CD4-positive, alpha-beta T cell treated with Interleukin-12 subunit alpha and Interleukin-12 subunit beta, for 1 hour (primary cell): ENCODE measurements around the gene MYL5.
"Not testable (repeated sequence)": the region's sequence is repeated elsewhere in the genome, so short reads cannot be mapped to it uniquely, and the experiment has no call there.

ENCODE experiments used
- DNase-seq: peaks from one replicate; pipeline ENCODE4 v3.0.0-alpha.2; 2020

MYL5 gene

DNA sequence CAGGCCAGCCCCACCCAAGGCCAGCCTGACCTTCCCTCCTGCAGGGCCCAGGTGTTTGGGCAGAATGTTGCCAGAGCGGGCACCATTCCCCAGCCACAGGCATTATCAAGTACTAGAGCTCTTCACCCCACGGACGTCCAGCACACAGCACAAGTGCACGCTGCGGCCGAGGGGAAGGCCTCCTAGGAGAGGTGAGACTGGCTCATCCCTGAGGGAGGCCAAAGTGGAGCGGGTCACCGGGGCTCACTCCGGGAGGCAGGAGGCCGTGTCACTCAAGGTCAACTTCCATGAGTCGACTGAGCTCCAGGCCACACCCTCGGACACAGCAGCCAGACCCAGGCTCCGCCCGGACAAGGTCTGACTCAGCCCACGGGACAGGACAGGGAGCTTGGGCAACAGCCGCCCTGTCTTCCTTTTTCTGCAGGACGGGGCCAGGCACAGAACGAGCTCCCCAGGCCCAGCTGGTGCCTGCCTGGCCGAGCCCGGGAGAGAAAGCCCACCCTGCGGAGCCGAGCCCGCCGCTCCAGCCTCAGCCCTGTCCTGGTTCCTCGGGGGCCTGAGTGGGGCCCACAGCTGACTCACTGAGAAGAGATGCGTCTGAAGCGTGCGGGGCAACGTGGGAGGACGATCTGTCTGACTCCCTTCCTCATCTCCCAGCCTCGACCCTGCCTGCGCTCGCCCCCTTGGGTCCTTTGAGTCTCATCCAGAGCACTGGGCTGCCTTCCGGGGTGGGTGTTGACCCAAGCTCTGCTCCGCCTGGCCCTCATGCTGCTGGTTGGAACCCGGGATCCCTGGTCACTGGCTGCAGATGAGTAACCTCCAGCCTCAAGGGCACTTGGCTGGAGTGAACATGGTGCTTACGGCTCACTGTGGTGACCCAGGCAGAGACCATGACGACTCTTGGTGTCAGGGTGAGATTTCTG is 13.0 kb downstream of the MYL5 start:
- no peak for DNase-seq

- DNase-seq = no peak
Observed at GRCh38 chr4:687971-688853, 13.9 kb downstream of the MYL5 start.

GRCh38 chr4:688854-689681 is 14.7 kb downstream of the MYL5 start, which contains the start of gene SLC49A3:
TSS of gene SLC49A3 (minus strand) at chr4:689151. CDS start at chr4:689127, 24 bp downstream.
- no peak for DNase-seq

DNA sequence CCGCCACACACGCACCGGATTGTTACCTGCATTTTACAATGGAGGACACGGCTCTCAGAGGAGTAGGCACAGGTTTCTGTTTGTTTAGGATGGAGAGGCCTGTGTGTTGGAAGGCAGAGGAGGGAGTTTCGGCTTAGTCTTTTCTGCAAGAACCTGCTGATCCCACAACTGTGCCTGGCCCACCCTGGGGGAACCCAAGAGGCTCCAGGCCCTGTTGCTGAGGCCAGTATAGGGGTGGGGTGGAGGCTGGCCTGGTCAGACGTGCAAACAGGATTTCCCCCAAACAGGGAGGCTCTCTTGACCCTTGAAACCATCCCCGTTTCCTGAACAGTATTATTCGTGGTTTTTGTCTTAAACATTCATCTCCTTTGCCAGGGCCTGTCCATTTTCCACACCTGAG is 15.4 kb downstream of the MYL5 start:
- DNase-seq = no peak

DNA sequence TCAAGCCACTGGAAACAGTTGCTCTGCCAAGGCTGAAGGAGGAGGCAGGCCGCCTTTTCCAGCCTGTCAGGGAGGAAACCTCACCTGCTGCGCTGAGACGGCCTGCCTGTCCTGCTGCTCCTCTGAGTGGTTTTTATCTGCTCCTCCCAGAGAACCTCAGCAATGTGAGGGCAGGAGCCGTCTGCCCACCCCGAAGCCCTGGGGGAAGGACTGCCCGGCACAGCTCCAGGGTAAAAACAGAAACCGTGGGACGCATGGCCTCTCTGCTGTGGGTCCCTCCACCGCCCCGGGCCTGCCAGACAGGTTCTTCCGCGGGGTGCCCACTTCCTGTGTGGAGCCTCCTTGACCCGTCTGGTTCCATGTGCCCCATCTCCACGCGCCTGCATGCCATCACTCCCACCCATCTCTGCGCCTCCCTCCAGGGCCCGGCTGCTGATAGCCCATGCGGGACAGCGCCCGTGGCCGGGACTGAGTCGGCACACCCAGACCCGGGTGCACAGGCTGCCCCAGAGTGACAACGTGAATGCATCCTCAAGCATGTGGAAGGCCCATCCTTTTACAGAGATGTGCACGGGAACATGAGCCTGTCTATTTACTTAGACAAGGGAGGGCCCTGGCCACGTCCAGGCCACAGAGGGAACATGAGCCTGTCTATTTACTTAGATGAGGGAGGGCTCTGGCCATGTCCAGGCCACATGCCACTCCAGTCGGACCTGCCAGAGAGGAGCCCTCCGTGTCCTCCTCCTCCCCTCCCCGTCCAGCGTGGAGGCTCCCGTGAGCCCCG is 18.6 kb downstream of the MYL5 start:
- DNase-seq = no peak

GRCh38 chr4:694341-694940 is 20.1 kb downstream of the MYL5 start:
- not testable (repeated sequence) for DNase-seq

GRCh38 chr4:699816-700580 is 25.7 kb downstream of the MYL5 start:
- DNase-seq = no peak

DNA sequence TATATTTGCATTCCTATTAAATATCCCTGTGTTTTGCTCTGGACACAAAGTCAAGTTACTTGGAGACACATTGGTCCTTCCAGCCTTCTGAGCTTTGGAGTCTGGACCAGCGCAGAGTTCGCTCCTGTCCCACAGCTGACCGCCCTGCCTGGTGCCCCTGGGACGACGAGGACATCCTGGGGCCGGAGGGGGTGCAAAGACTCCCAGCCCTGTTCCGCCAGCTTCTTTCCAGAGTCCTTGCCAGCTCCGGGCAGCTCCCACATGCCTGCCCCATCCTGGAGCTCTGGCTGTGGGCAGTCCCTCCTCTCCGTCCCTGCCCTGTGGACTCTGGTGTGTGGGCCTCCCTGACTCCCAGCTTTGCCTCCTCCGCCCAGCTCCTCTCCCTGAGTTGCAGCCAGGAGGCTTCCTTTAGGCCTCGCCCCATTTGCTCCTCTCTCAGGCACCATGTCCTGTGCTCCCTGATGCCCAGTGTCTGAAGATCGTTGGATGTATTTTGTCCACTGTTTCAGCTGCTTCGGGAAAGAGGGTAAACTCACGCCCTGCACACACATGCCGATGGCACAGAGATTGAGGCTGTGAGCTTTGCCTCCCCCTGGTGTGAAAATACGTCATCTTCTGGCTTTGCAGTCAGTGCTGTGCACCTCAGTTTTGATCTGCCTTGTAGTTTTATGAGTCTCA is 26.4 kb downstream of the MYL5 start:
- DNase-seq = no peak

GRCh38 chr4:702618-703048 is 28.3 kb downstream of the MYL5 start:
- DNase-seq = no peak

- no peak for DNase-seq
Observed at GRCh38 chr4:703336-704197, 29.2 kb downstream of the MYL5 start.

GRCh38 chr4:704198-704891 is 30.0 kb downstream of the MYL5 start:
- DNase-seq = no peak

- no peak for DNase-seq
Observed at GRCh38 chr4:704971-705277, 30.6 kb downstream of the MYL5 start.

DNA sequence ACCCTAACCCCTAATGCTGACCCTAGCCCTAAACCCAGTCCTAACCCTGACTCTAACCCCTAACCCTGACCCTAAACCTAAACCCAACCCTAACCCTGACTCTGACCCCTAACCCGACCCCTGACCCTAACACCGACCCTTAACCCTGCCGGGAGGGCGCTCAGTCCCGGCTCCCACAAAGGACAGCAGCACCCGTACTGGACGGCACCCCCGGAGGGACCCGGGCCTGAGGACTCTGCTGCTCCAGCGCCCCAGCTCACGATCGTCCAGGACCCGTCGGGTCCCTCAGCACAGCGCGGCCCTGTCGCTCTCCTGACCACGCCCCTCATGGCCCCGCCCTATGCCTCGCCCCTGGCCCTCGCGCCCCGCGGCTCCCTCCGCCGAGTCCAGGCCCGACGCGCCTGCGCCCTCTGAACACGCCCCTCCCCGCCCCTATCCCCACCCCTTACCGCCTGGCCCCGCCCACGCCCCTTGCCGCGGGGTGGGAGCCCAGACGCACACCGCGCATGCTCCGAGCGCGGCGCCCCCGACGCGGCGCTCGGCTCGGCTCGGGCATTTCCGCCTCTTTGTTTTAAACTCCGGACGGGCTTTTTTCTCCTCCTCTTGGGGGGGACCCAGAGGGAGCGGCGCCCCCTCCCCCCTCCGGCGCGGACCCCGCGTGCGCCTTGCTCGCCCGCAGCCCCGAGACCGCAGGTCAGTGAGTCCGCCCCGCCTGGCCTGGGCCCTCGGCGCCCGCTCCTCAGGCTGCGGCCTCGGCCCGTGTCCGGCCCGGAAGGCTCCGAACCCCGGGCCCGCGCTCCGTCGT is 31.1 kb downstream of the MYL5 start, which contains the start of gene PCGF3:
PCGF3 (plus strand) TSS at position 555 of the 805 bp plus-strand sequence. CDS start 27,849 bp downstream, outside the sequence.
- peak; percentile 96 for DNase-seq

DNA sequence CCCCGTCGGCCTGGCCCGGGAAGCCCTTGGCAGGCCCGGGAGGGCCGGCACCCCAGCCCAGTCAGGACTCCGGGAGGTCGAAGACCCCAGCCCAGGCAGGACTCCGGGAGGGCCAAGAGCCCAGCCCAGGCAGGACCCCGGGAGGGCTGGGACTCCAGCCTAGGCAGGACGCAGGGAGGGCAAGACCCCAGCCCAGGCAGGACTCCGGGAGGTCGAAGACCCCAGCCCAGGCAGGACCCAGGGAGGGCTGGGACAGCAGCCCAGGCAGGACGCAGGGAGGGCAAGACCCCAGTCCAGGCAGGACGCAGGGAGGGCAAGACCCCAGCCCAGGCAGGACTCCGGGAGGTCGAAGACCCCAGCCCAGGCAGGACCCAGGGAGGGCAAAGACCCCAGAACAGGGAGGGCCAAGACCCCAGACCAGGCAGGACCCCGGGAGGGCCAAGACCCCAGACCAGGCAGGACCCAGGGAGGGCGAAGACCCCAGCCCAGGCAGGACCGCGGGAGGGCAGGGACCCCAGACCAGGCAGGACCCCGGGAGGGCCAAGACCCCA is 31.8 kb downstream of the MYL5 start:
- not testable (repeated sequence) for DNase-seq

- DNase-seq = no peak
Observed at GRCh38 chr4:706834-707598, 32.7 kb downstream of the MYL5 start.

DNA sequence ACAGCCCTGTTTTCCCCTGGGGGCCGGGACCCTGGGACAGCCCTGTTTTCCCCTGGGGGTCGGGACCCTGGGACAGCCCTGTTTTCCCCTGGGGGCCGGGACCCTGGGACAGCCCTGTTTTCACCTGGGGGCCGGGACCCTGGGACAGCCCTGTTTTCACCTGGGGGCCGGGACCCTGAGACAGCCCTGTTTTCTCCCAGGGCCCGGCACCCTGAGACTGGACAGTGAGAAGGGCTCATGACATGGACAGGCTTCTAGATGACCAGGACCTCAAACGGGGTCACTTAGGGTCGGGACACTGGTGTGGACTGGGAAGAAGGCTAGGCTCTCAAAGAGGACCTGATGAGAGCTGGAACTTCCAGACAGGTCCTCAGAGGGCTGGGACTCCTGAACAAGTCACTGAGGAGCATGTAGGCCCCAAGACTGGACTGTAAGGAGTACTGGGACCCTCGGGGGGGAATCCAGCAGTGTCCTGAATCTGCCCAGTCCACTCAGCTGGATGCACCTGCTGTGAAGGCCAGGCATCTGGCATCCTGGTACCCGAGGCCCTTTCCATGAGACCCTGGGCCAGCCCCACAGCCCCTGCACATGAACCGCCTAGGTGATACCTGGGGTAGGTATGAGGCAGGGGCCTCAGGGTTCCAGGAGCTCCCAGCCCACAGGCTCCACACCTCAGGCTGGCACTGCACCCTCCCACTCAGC is 33.7 kb downstream of the MYL5 start:
- no peak for DNase-seq
